ENCODE measurements around the gene SCFD2.
"Not testable (repeated sequence)": the region's sequence is repeated elsewhere in the genome, so short reads cannot be mapped to it uniquely, and the experiment has no call there.

The SCFD2 gene

DNA sequence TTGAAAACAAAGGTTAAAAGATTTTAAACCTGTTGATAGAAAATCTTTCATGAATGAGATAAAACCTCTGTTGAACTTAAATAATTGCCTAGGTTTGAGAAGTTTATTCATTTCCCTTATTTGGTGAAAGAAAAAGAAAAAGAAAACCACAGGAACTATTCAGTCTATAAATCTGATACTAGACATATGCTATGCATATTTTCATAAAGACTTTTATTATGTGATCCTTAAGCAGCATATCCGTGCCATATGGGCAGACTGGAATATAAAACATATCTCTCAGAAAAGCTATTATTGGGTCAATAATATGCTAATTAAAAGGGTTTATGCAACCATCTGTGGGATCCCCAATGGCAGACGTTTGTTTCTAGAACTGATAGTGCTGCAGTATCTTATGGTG lies 325.0 kb downstream of the SCFD2 start:
- no peak for DNase-seq

DNA sequence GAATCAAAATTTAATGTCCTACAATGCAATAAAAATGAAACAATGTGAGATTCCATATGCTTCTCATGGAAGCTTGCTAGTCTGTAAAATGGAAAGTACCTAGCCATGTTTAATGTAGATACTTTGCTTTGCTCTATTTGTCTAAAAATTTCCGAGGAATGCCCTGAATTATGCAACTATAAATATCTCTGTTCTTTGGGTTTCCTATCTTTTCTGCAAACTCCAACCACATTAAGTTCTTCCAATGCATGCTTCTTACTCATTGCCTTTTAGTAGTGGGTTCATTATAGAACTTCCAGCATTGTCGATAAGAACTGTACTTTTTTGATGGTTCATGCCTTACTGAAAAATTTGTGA lies 325.4 kb downstream of the SCFD2 start:
- no peak for DNase-seq

DNA sequence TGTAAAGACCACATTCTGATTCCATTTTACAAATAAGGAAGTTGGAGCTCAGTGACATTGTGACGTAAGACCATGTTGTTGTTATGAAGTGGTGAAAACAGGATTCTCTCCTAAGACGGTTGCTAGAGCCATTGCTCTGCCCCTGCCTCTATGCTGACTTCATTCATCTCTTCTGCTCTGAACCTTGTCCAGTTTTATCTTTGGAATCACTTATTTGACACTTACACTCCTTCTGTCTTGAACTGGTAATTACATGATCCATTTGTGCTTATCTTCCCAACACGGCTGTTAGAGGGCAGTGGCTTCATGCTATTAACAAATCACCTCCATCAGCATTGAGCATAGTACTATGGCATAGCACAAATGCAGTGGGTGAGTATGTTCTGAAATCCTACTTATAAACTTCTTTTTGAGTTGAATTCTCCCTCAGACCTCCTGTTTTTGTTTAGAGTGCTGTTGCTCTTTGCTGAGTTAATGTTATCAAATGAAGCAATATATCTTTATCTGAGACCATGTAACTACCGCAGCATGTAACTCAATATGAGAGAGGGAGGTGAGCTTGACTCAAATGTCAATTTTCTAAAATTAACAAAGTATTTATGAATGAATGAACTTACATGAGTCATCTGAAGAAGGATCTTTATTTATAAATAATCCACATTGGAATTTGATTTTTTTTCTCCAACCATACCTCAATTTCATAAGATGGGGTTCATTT lies 326.0 kb downstream of the SCFD2 start:
- no peak for DNase-seq

DNA sequence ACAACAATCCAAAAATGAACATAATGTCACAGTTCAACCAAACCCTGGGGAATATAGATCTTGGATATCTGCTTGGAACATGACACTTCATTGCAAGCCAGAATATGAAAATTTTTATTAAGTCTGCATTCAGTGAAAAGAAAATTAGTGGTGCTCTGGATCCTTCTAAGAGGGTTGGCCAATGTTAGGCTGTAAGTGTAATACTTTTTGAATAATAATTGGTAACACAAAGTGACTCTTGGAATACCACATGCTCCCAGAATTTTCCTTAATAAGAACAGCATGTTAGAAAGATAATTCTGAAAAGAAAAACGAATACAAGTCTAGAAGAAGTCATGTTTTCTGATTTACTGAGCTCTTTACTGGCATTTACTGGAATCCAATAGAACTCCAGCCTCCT lies 328.0 kb downstream of the SCFD2 start:
- no peak for DNase-seq

DNA sequence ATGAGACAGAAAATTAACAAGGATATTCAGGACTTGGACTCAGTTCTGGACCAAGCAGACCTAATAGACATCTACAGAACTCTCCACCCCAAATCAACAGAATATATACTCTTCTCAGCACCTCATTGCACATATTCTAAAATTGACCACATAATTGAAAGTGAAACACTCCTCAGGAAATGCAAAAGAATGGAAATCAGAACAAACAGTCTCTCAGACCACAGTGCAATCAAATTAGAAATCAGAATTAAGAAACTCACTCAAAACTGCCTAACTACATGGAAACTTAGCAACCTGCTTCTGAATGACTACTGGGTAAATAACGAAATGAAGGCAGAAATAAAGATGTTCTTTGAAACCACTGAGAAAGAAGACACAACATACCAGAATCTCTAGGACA lies 333.0 kb downstream of the SCFD2 start:
- not testable (repeated sequence) for DNase-seq

DNA sequence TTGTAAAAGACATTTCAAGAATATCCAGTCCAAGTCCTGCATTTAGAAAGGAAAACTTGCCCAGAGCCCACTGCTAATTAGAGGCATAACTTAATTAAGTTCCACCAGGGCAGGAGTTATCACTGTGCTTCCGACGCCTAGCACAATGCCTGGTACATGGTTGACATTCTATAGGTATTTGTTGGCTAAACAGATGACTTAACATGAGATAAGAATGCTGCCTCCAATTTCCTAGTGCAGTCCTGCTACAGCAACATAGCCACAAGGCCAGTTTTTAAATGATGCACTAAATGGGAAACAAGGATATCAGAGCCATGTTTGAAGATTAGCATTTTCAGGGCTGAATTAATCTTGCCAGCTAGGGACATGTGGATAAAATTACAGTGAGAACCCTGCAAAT lies 339.6 kb downstream of the SCFD2 start:
- DNase-seq, result no peak

DNA sequence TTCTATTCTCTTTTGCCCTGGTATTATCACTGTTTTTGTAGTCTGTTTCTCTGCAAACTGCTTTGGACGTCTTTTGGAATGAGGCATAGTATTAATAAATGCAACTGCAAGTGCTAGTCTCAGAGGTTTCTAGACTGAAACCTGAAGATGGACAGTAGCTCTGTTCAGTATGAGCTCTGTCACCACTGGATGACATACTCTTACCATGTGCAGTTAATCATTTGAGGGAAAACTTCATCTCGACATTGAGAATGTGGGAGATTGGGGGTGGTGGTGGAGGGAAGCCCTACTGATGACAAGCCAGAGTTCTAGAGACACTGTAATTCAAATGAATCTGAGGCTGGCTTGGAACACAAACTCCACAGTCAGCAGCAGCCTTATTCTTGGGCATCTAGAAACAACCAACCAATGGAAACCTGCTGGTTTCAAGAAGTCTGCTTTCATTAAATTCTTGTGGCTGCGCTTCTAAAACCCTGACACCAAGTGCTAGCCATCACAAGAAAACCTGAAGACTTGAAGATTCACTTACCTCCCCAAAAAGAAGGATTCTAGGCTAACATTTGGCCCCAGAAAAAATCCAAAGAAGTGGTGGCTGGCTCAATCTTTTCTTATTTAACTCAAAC lies 342.1 kb downstream of the SCFD2 start:
- DNase-seq, result no peak

DNA sequence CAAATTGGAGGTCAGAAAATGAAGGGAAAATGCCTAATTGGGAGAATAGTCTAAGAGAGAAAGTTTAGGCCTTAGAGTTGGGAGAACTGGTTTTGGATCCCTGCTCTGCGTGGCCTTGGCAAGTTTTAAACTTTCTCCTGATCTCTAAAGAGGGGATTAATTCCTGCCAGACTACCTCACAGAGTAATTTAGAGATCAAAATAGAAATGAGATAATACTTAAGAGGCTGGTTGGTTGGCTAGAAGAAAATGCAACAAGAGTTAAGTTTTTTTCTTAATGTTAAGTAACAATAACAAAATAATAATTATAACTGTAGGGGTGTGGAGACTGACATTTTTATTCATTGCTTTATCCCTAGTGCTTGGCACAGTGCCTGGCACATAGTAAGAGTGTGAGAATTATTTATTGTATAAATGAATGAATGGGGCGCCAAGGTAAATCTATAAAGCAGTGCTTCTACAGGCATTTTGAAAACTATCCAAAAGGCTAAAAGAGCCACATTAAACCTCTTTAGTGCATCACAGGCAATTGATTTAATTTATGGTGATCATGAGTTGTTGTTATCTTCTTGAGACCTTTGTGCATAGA lies 343.3 kb downstream of the SCFD2 start:
- DNase-seq, result no peak

DNA sequence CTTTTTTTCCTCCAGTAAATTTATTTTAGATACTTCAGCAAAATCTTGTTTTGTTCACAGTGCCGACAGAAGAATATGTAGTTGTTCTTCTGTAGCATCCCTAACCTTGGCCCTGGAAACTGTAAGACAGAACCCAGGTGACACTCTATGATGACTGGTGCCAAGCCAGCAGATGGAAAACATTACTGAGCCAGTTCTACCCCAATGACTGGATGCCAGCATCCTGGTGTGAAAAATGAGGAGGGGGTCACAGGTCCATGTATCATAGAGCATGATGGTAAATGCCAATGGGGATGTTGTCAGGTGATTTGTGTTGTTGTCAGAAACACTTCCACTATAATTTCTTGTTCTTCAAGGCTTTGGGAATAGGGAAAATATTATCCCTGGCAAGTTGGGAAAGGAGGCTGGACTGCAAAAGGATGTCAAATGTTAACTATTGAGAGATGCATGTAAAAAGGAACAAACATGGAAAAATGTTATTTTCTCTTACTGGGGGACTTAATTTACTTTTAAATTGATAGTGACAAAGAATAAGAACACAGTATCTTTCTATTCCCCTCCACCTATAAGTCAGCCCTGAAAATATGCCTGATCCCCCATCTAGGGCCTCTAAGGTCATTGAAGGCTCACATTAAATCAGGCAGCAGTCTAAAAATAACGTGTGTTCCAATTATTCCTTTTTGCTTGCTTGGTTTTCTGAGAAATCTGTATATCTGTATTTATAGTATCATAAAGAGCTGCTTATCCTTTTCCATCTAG lies 343.9 kb downstream of the SCFD2 start:
- no peak for DNase-seq

DNA sequence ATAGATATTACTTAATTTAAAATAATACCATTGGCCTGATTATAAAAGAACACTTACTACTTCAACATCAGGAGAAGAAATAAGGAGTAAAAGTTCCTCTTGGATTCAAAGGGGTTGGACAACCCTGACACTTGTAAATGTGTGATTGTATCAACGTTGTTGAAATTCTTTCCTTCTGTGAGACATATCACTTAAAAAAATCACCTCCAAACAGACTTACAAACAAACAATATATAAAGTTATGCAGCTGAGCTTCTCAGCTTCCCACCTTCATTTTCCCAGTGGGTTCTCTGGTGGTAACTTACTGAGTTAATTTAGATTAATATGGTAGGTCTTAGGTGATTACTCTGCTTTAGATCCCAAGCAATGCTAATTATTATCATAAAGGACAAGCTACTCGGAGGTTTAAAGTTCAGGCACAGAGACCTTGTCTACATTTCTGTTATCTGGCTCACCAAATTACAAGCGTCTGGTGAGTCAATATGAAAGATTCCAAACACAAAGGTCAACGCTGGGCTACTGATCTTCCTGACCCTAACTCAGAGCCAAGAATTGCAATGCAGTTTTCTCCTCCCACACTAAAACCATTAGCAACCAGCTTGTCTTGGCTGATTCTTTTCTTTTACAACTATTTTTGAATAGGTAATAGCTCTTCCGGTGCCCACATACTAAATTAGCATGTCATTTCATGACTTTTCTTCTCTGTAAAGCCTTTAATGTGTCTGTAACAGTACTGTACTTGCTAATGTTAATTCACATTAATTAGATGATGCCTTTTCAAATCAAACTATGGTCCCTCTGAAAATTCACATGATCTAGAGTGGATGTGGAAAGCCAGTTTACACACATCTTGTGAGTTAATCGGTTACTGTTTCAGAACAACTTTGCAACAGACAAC lies 346.1 kb downstream of the SCFD2 start:
- no peak for DNase-seq

DNA sequence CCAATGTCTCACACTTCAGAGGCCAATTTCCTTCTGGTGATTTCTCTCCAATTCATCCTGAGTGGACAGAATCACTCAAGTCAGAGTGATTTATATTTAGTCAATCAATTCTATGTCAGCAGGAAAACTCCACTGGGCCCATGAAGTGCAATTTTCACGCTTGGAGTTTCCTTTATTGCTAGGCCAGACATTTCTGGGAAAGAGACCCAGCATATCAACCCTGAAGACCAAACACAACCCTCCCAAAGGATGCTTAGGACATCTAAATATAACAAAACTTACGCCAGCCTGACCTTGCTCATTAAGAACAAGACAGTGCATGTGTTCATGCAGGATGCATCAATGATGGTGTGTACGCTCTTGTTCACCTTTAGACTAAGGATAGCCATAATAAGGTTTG lies 347.4 kb downstream of the SCFD2 start:
- no peak for DNase-seq

DNA sequence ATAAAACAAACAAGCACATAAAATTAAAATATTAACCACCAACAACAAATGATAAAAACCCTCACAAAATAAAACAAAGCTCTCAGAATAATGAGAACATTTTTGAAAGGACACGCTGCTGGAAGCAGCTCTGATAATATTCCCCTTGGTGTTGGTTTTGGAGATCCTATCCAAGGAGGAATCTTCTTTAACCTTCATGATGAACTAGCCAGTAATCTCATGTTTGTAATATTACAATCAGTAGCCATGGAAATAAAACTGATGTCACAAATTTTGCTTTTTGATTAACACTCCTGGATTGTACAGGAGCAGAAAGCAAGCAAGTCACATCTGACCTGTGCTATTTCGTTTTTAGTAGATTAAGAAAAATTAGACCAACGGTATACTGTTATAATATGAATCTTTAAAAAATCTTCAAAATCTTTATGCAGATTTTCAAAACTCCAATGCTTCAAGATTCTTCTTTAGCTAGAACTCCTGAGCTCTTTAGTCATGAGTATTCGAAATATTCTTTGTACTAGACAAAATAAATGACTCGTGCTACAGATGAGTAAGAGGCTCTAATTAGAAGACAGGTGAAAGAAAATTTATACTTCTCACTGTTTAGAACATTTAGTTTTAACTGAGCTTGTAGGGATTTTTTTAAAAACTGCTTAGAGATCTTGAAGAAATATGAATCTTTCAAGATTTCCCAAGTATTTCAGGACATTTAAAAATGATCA lies 349.6 kb downstream of the SCFD2 start:
- no peak for DNase-seq

DNA sequence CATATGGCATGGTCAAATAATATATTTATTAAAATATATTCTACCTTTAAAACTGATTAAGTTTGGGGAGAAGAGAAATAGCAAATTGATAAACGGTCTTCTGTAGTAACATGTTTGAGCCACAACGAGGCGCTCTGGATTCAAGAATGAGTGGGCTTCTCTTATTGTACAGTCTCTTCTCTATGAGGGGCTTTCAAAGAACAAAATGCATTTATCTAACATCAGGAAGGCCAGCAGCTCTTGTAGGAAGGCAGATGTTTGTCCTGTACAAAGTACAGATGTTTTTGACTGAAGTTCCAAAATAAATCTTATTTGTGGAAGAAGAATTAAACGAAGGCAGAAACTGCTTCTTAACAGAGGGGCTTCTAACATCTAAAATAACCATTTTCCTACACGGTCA lies 350.2 kb downstream of the SCFD2 start:
- peak in 1 of 2 experiments; percentile 28 for DNase-seq

DNA sequence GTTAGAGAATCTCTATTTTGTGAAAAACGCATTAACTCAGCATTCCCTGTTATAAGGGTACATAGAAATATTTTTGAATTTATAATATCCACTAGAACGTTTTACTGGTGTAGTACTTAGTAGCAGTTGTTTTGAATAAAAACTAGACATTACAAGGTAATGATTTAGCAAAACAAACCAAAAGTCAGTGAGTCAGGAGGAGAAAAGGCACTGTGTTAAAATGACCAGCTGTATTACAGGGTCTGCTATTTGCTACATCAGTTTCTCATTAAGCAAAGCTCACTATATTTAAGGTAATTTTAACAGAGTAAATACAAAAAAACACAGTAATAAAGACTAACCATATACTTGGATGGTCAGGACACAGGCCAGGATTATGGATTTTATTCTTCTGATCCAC lies 351.0 kb downstream of the SCFD2 start:
- DNase-seq, result no peak

DNA sequence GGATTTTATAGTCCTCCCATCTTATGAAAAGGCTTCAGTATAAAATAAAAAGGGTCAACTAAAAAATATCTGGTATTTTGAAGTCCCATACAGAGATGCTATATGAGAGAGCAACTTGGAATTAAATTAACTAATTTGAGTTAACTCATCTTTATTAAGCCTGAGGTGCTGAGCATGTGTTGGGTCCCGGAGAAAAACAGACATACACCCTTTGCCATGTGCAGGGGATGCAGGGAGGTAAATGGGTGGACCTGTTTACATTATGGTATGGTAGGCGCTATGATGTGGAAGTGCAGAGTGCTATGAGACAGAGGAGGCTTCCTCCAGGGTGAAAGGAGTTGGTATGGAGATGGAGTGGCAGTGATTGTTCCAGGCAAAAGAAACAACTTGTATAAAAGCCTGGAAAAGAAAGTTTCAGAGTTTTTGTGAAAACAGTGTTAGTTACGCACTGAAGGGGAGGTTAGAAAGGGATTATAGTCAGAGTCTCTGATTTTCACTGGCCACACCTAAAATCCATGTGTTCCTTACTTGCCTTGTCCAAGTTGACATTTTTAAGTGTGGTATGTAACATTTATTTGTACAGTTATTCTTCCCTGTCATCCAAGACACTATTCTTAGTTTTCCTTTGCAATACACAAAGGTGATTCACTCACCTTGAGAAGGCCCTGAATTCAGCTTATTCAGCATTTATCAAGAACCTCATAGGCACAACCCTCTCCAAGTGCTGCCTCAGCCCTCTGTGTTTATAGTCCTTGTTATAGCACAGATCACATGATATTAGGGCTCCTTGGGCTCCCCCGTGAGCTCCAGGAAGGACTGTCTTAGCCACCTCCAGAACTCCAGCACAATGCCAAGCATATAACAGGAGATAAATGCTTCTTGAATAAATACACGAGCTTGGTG lies 351.7 kb downstream of the SCFD2 start:
- no peak for DNase-seq

DNA sequence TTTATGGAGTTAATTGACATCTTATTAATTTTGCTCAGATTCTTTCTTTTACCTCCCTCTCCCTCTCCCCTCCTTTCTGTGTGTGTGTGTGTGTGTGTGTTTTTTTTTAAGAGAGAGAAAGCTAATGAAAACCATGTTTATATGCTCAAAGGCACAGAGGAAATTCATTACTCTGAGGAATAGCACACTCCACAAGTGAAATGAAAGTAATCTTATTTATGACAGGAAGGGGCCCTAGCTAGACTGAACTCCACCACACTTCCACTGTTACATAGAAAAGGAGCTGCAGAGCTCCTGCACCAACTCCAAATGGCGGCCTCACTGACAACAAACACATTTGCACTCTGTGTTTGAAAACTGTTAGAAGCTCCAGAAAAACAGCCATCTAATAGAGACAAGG lies 353.1 kb downstream of the SCFD2 start:
- DNase-seq, result no peak

DNA sequence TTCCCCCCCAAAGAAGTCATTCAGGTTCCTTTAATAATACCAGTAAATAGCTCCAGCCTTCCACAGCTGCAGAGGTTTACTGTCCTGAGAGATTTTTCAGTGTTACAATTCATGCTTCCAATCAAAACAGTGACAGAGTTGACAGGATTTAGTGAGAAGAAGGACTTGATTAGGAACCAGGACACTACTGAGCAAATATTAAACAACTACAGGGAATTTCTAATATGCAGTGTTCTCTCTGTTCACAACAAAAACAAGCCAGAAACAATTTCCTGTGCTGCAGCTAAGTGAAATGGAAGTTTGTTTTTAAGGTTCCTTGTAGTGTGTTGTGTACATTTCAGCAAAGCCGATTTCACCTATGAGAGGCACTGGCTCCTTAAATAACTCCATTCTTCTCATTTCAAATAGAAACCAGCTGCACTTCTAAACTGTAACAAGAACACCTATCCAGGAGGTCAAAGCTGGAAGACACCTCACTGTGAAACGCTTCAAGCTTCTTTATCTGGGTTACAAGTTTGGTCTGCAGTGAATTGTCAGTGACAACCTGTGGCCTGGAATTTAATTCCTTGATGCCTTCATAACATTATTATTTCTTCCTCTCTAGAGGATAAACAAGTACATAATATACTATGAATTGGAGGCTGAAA lies 354.5 kb downstream of the SCFD2 start:
- no peak for DNase-seq

DNA sequence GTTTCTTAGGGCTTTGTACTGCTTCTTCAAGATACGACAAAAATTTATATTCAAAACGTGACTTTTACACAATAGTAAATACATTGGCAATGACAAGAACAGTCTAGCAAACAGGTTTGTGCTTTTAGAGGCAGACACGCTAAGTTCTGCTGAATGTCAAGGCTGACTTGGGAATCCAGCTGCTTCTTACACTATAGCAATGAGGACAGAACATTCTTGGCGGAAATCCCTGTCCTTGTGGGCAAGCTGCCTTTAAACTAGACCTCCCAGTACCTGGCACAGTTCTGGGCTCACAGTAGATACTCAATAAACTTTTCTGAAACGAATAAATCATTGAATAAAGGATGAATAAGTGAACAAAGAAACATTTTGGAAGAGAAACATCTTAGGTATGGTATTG lies 355.5 kb downstream of the SCFD2 start:
- no peak for DNase-seq

DNA sequence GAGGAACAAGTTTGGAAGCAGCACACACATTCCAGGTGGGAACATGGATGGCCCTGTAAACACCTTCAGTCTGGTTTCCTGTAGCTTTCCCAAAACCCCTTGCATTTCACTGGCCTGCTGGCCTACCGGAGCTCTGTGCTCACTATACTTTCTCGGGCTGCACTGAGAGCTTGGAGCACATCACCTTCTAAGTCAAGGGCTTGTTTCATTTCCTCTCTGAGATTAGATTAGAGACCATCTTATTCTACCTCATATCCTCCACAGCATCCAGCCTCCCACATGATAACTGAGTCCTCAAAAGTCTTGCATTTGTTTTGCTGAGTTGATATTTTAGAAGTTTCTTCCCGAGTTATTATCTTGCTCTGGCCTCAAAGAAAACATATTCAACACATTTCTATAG lies 356.0 kb downstream of the SCFD2 start:
- DNase-seq, result no peak

DNA sequence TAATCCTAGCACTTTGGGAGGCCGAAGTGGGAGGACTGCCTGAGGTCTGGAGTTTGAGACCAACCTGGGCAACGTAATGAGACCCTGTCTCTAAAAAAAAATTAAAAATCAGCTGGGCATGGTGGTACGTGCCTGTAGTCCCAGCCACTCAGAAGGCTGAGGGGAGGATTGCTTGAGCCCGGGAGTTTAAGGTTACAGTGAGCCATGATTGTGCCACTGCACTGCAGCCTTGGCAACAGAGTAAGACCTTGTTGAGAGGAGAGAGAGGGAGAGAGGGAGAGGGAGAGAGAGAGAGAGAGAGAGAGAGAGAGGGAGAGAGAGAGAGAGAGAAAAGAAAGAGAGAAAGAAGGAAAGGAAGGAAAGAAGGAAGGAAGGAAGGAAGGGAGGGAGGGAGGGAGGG lies 358.8 kb downstream of the SCFD2 start:
- no peak for DNase-seq

DNA sequence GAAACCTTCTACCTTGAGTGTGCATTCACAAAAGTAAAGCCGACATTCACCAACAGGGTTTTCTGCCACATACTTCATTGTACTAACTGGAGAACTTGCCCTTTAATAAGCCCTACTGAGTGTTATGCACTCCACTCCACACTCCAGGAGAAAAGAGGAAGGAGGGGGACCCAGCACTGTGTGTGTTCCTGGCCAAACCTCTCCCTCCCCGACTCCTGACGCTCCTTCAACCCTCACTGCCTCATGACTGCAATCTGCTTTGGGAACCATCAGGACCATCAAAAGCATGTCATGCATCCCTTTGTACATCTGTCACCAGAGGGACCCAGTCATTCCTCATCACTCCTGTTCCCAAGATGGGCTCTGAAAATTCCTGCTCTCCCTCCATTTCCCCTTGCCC lies 360.1 kb downstream of the SCFD2 start:
- DNase-seq, result no peak
